Neural crest cell (in vitro differentiated cells): ENCODE data around the gene NUDT3. TPM values are rescaled to one million over a fixed set of nuclear protein-coding genes. Genes with fewer than 3 reads are reported as not detected.

Source experiments
- DNase-seq: peaks from one replicate; pipeline ENCODE4 v3.0.0; 2021; ENCODE audit warnings: low read depth, mixed read lengths, low spot score
- H3K27ac Mint-ChIP-seq: one replicate; pipeline ENCODE4 v1.8.0; 2021; ENCODE audit warnings: mild to moderate bottlenecking, mixed read lengths; ENCODE audit not compliant: unreplicated experiment
- H3K27me3 Mint-ChIP-seq: 2 replicates; pipeline ENCODE4 v1.8.0; 2021; ENCODE audit warnings: low read depth, mild to moderate bottlenecking, mixed read lengths
- H3K36me3 Mint-ChIP-seq: 2 replicates; pipeline ENCODE4 v1.8.0; 2021; ENCODE audit warnings: low read depth, mild to moderate bottlenecking, mixed read lengths
- H3K4me1 Mint-ChIP-seq: 2 replicates; pipeline ENCODE4 v1.8.0; 2021; ENCODE audit warnings: mixed read lengths
- H3K4me3 Mint-ChIP-seq: one replicate; pipeline ENCODE4 v1.8.0; 2021; ENCODE audit warnings: mild to moderate bottlenecking, mixed read lengths
- H3K9me3 Mint-ChIP-seq: 2 replicates; pipeline ENCODE4 v1.8.0; 2021; ENCODE audit warnings: mixed read lengths
- CTCF ChIP-seq: fragments of 200-600 bp; sonication (generic); conservative IDR thresholded peaks from 2 replicates; pipeline ENCODE4 v1.5.0; 2021; ENCODE audit warnings: antibody characterized with exemption, mild to moderate bottlenecking
- microRNA-seq: library from miRNA; unstranded; fragments of <30 nt; microRNA quantifications from one replicate; pipeline ENCODE4, GENCODE V29; 2020
- total RNA-seq: library from RNA; stranded (reverse); gene quantifications from 2 replicates; pipeline ENCODE4 v1.2.1, GENCODE V29; 2021

The NUDT3 gene
- total RNA-seq, 1 donor from 2014 or later, result 47.5 TPM

GRCh38 chr6:34233867-34234266 lies 158.6 kb downstream of the NUDT3 start:
- Mint-ChIP-seq H3K9me3 (no peaks in the 10 kb centered on the region), H3K27ac (peak overlapping the region; percentile 4), H3K36me3 (peaks cover 4% of the 10 kb centered on the region), H3K27me3 (peaks cover 6% of the 10 kb centered on the region), H3K4me1 (peaks cover 31% of the 10 kb centered on the region), H3K4me3 (peak overlapping the region; percentile 72)
- DNase-seq, result no peak
- no peak for TF ChIP-seq CTCF

- Mint-ChIP-seq H3K27me3 (peaks cover 3% of the 10 kb centered on the region), H3K4me1 (peaks cover 23% of the 10 kb centered on the region)
- TF ChIP-seq CTCF, result no peak
Observed at GRCh38 chr6:34232901-34233300, 159.6 kb downstream of the NUDT3 start.

GRCh38 chr6:34231566-34232336 lies 160.7 kb downstream of the NUDT3 start:
- peak overlapping the region; percentile 49 for H3K4me3 Mint-ChIP-seq
- no peak for TF ChIP-seq CTCF
- no peak overlapping the region for H3K27ac Mint-ChIP-seq
- H3K36me3 Mint-ChIP-seq, result no peaks in the 10 kb centered on the region
- DNase-seq, result no peak
- peaks cover 3% of the 10 kb centered on the region for H3K27me3 Mint-ChIP-seq
- no peaks in the 10 kb centered on the region for H3K9me3 Mint-ChIP-seq
- H3K4me1 Mint-ChIP-seq, result peaks cover 34% of the 10 kb centered on the region

More at GRCh38 chr6:34232901-34233300, 159.6 kb downstream of the NUDT3 start:
- Mint-ChIP-seq H3K9me3 (no peaks in the 10 kb centered on the region), H3K27ac (no peak overlapping the region), H3K4me3 (peak overlapping the region; percentile 49), H3K36me3 (no peaks in the 10 kb centered on the region)
- DNase-seq, result no peak

- H3K9me3 Mint-ChIP-seq, result no peaks in the 10 kb centered on the region
- peaks cover 30% of the 10 kb centered on the region for H3K4me1 Mint-ChIP-seq
- H3K36me3 Mint-ChIP-seq, result no peaks in the 10 kb centered on the region
- H3K4me3 Mint-ChIP-seq, result peak overlapping the region; percentile 24
- DNase-seq, result no peak
- H3K27ac Mint-ChIP-seq, result no peak overlapping the region
- H3K27me3 Mint-ChIP-seq, result no peaks in the 10 kb centered on the region
- TF ChIP-seq CTCF, result no peak
Observed at GRCh38 chr6:34230653-34231371, 161.7 kb downstream of the NUDT3 start.

- no peak for TF ChIP-seq CTCF
- H3K4me3 Mint-ChIP-seq, result peak overlapping the region; percentile 13
- no peaks in the 10 kb centered on the region for H3K9me3 Mint-ChIP-seq
- no peaks in the 10 kb centered on the region for H3K36me3 Mint-ChIP-seq
- no peak overlapping the region for H3K27ac Mint-ChIP-seq
- DNase-seq, result no peak
- peaks cover 30% of the 10 kb centered on the region for H3K4me1 Mint-ChIP-seq
- no peaks in the 10 kb centered on the region for H3K27me3 Mint-ChIP-seq
Observed at GRCh38 chr6:34229877-34230276, 162.6 kb downstream of the NUDT3 start.

Small RNA genes within 50 kb of the gene (microRNA-seq; reads per million reads assigned to microRNA genes)
- not detected for gene MIR6835

Other genes with a start within 250 kb of the NUDT3 start
- gene GRM4, start 246.6 kb downstream of the NUDT3 start, total RNA-seq, result not detected in 2 replicates
- 1,143 and 1,176 TPM in 2 replicates for gene HMGA1, start 155.8 kb downstream of the NUDT3 start, total RNA-seq
- gene SMIM29, start 143.7 kb downstream of the NUDT3 start, total RNA-seq, result 13.5 and 13.9 TPM in 2 replicates
- 1,626 and 1,641 TPM in 2 replicates for gene RPS10, start 33.4 kb upstream of the NUDT3 start, total RNA-seq
- 0.30 and 0.44 TPM in 2 replicates for gene PACSIN1, start 73.4 kb upstream of the NUDT3 start, total RNA-seq
- 0.12 TPM in 1 of 2 replicates, not detected in the other for gene SPDEF, start 163.7 kb upstream of the NUDT3 start, total RNA-seq